Spinal cord (tissue), 10 donors: ENCODE results near the gene NRIP3. TPM values are rescaled to one million over a fixed set of nuclear protein-coding genes. Genes with fewer than 3 reads are reported as not detected.

Source experiments
- DNase-seq, 6 donors: peaks; one replicate each; pipeline versions ENCODE4 v3.0.0 to v3.0.0-alpha.2; 2013 to 2015; ENCODE audit warnings: low spot score in 6 of 6, low read depth in 4 of 6
- H3K27ac ChIP-seq: one replicate; pipeline ENCODE4 v1.5.1; 2013; ENCODE audit warnings: low read depth, low read length, control low read depth
- H3K27me3 ChIP-seq: one replicate; pipeline ENCODE4 v1.6.1; 2013; ENCODE audit warnings: low read length; ENCODE audit not compliant: control insufficient read depth, insufficient read depth
- H3K36me3 ChIP-seq: one replicate; pipeline ENCODE4 v1.6.1; 2013; ENCODE audit warnings: low read length; ENCODE audit not compliant: control insufficient read depth, insufficient read depth
- H3K4me1 ChIP-seq: one replicate; pipeline ENCODE4 v1.6.1; 2013; ENCODE audit warnings: low read length; ENCODE audit not compliant: control insufficient read depth, insufficient read depth
- H3K4me3 ChIP-seq: one replicate; pipeline ENCODE4 v1.5.1; 2013; ENCODE audit warnings: low read depth, low read length, control low read depth
- H3K9me3 ChIP-seq: one replicate; pipeline ENCODE4 v1.6.1; 2013; ENCODE audit warnings: low read length; ENCODE audit not compliant: control insufficient read depth, insufficient read depth
- WGBS: methylation state at CpG from one replicate; pipeline ENCODE4 v1.1.5; 2013; ENCODE audit warnings: missing lambda C conversion rate; ENCODE audit not compliant: insufficient coverage; 5-methylcytosine and 5-hydroxymethylcytosine counted together
- long read RNA-seq, 4 donors: transcript quantifications; one replicate each; lab custom pipeline, GENCODE V29; 2026
- polyA plus RNA-seq, 2 donors: library from polyadenylated mRNA; unstranded; fragments of 120-200 nt; gene quantifications; one replicate each; pipeline ENCODE4 v1.2.1, GENCODE V29; 2013; ENCODE audit not compliant: insufficient read length in 2 of 2
- total RNA-seq, 2 donors: library from RNA; depleted of rRNA in 1 of 2; stranded (reverse); fragments of 120-200 nt in 1 of 2; fragments of >200 nt in 1 of 2; gene quantifications; one replicate each; pipeline versions ENCODE4 v1.2.3 to v1.2.4, GENCODE V29; 2013 to 2014
- donor health status: healthy.

The NRIP3 gene
- 10 to 100 TPM in 1 of 2 donors, 1 to 10 TPM in 1; 9.9 to 57.1 TPM for total RNA-seq
- 10 to 100 TPM; 27.3 to 31.5 TPM for polyA plus RNA-seq
- long read RNA-seq, donor 1, transcript NRIP3-201 (7 exons, 3,809 nt) = major isoform, 6 of 12 reads
- long read RNA-seq, donor 1, partial matches to known transcripts = 6 of 12 reads
- long read RNA-seq, donor 1, other reads (novel, unspliced or antisense) = 0 of 12 reads
- long read RNA-seq, donor 2, partial matches to known transcripts = 0 of 2 reads
- long read RNA-seq, donor 2, other reads (novel, unspliced or antisense) = 0 of 2 reads
- long read RNA-seq, donor 3, transcript NRIP3-201 (7 exons, 3,809 nt) = major isoform, 8 of 8 reads
- long read RNA-seq, donor 3, partial matches to known transcripts = 0 of 8 reads
- long read RNA-seq, donor 3, other reads (novel, unspliced or antisense) = 0 of 8 reads
- long read RNA-seq, donor 4 = 0 reads

GRCh38 chr11:9003573-9004182 lies at the start of gene NRIP3:
TSS of gene NRIP3 (minus strand) at chr11:9004001. CDS start at chr11:9003935, 66 bp downstream.
- WGBS = under 1% methylated on average over 83 of the region's 83 CpGs
- no peak within 1 kb of the TSS for H3K27ac ChIP-seq

GRCh38 chr11:9052316-9052715 lies 48.5 kb upstream of the NRIP3 start:
- Histone ChIP-seq H3K4me3 (no peak overlapping the region), H3K36me3 (peaks cover 23% of the 10 kb centered on the region), H3K4me1 (peaks cover 12% of the 10 kb centered on the region), H3K27me3 (no peaks in the 10 kb centered on the region), H3K9me3 (no peaks in the 10 kb centered on the region), H3K27ac (no peak overlapping the region)
- 94% methylated on average over 2 of the region's 3 CpGs for WGBS
- no peak for DNase-seq

More at GRCh38 chr11:9003573-9004182, at the start of gene NRIP3:
- no peaks in the 10 kb centered on the region for H3K9me3 ChIP-seq
- H3K4me3 ChIP-seq = peak within 1 kb of the TSS; percentile 44
- H3K4me1 ChIP-seq = peaks cover 16% of the 10 kb centered on the region
- H3K36me3 ChIP-seq = no peaks in the 10 kb centered on the region
- peaks cover 24% of the 10 kb centered on the region for H3K27me3 ChIP-seq
- DNase-seq = peak; percentile 53 to 94 (median 70)

- Histone ChIP-seq H3K9me3 (no peaks in the 10 kb centered on the region), H3K27me3 (no peaks in the 10 kb centered on the region), H3K36me3 (peaks cover 22% of the 10 kb centered on the region), H3K27ac (no peak overlapping the region), H3K4me3 (no peak overlapping the region), H3K4me1 (peaks cover 21% of the 10 kb centered on the region)
- WGBS = no CpG with 5 or more reads among the region's 2 CpGs
- DNase-seq = no peak
Measured at GRCh38 chr11:9049959-9050358, 46.2 kb upstream of the NRIP3 start.

GRCh38 chr11:9047964-9048523 lies 44.2 kb upstream of the NRIP3 start:
- DNase-seq = peak in 2 of 6 donors; percentile 92 to 94
- Histone ChIP-seq H3K4me3 (no peak overlapping the region), H3K4me1 (peaks cover 18% of the 10 kb centered on the region), H3K27ac (no peak overlapping the region), H3K36me3 (peaks cover 15% of the 10 kb centered on the region), H3K9me3 (no peaks in the 10 kb centered on the region), H3K27me3 (no peaks in the 10 kb centered on the region)
- 27% methylated on average over 5 of the region's 9 CpGs for WGBS

- DNase-seq = peak in 1 of 6 donors; percentile 71
- Histone ChIP-seq H3K27ac (no peak overlapping the region), H3K9me3 (no peaks in the 10 kb centered on the region), H3K4me1 (peaks cover 16% of the 10 kb centered on the region), H3K36me3 (peaks cover 9% of the 10 kb centered on the region), H3K4me3 (no peak overlapping the region), H3K27me3 (no peaks in the 10 kb centered on the region)
- WGBS = 87% methylated on average over 3 of the region's 4 CpGs
Measured at GRCh38 chr11:9046481-9046880, 42.7 kb upstream of the NRIP3 start.

- H3K4me3 ChIP-seq = no peak overlapping the region
- WGBS = no CpG with 5 or more reads among the region's 1 CpG
- no peaks in the 10 kb centered on the region for H3K9me3 ChIP-seq
- DNase-seq = no peak
- peaks cover 12% of the 10 kb centered on the region for H3K36me3 ChIP-seq
- H3K4me1 ChIP-seq = peaks cover 12% of the 10 kb centered on the region
- no peak overlapping the region for H3K27ac ChIP-seq
- no peaks in the 10 kb centered on the region for H3K27me3 ChIP-seq
Measured at GRCh38 chr11:9042488-9042887, 38.7 kb upstream of the NRIP3 start.

GRCh38 chr11:9041747-9042146 lies 37.9 kb upstream of the NRIP3 start:
- H3K4me3 ChIP-seq = no peak overlapping the region
- H3K9me3 ChIP-seq = no peaks in the 10 kb centered on the region
- DNase-seq = no peak
- no peak overlapping the region for H3K27ac ChIP-seq
- peaks cover 12% of the 10 kb centered on the region for H3K4me1 ChIP-seq
- WGBS = 76% methylated on average over 2 of the region's 2 CpGs
- peaks cover 8% of the 10 kb centered on the region for H3K36me3 ChIP-seq
- H3K27me3 ChIP-seq = no peaks in the 10 kb centered on the region

GRCh38 chr11:9040410-9040809 lies 36.6 kb upstream of the NRIP3 start:
- Histone ChIP-seq H3K36me3 (peaks cover 8% of the 10 kb centered on the region), H3K4me1 (peaks cover 11% of the 10 kb centered on the region), H3K9me3 (no peaks in the 10 kb centered on the region), H3K27me3 (no peaks in the 10 kb centered on the region), H3K27ac (no peak overlapping the region), H3K4me3 (no peak overlapping the region)
- DNase-seq = no peak
- 83% methylated on average over 3 of the region's 10 CpGs for WGBS

GRCh38 chr11:9039863-9040262 lies 36.1 kb upstream of the NRIP3 start:
- H3K4me1 ChIP-seq = peaks cover 11% of the 10 kb centered on the region
- WGBS = 98% methylated on average over 17 of the region's 19 CpGs
- H3K27ac ChIP-seq = no peak overlapping the region
- H3K4me3 ChIP-seq = no peak overlapping the region
- H3K9me3 ChIP-seq = no peaks in the 10 kb centered on the region
- H3K27me3 ChIP-seq = no peaks in the 10 kb centered on the region
- peaks cover 8% of the 10 kb centered on the region for H3K36me3 ChIP-seq
- no peak for DNase-seq
